AG04449 (cell line): ENCODE data around the gene TAF11L2.
"Not testable (repeated sequence)": the region's sequence is repeated elsewhere in the genome, so short reads cannot be mapped to it uniquely, and the experiment has no call there.

ENCODE experiments used
- CTCF ChIA-PET: fragments of 350-600 bp; formaldehyde crosslinking; extraction: SDS; loops from one replicate; lab custom pipeline; 2021; ENCODE audit warnings: antibody characterized with exemption; lab: Yijun Ruan, JAX
- POLR2A ChIA-PET: fragments of 400-600, 350-600 bp; formaldehyde crosslinking; extraction: SDS; loops from one replicate; lab custom pipeline; 2020; ENCODE audit warnings: antibody characterized with exemption, inconsistent platforms; lab: Yijun Ruan, JAX
- DNase-seq: peaks from one replicate; pipeline ENCODE4 v3.0.0-alpha.2; 2010; ENCODE audit warnings: low read depth, low spot score
- H3K4me3 ChIP-seq: 2 replicates; pipeline ENCODE4 v1.5.1; 2011; ENCODE audit warnings: low read depth, mild to moderate bottlenecking, control low read depth, low read length
- TF ChIP-seq, protein P1 (sequence below): IDR thresholded peaks from one replicate; pipeline ENCODE4 v1.5.1; 2011; ENCODE audit warnings: mild to moderate bottlenecking, moderate library complexity, low read length, control low read depth, inconsistent platforms; ENCODE audit not compliant: insufficient read depth; ENCODE audit errors: missing control alignments

The TAF11L2 gene

GRCh38 chr5:17497931-17498330 is at the start of gene TAF11L2:
Gene TAF11L2, plus strand, starts transcription at chr5:17498231.
- DNase-seq, H3K4me3 ChIP-seq, POLR2A ChIA-PET: not testable (repeated sequence)
- CTCF ChIA-PET: interaction anchor here (1.2 kb wide), 1 partner anchor 282 kb away, joined by 3 read pairs; no protein-coding TSS in a partner anchor

GRCh38 chr5:17448877-17449276 is 49.2 kb upstream of the TAF11L2 start:
- ChIA-PET CTCF (no interaction called here), POLR2A (no interaction called here)
- no peak for DNase-seq
- TF ChIP-seq, protein P1, sequence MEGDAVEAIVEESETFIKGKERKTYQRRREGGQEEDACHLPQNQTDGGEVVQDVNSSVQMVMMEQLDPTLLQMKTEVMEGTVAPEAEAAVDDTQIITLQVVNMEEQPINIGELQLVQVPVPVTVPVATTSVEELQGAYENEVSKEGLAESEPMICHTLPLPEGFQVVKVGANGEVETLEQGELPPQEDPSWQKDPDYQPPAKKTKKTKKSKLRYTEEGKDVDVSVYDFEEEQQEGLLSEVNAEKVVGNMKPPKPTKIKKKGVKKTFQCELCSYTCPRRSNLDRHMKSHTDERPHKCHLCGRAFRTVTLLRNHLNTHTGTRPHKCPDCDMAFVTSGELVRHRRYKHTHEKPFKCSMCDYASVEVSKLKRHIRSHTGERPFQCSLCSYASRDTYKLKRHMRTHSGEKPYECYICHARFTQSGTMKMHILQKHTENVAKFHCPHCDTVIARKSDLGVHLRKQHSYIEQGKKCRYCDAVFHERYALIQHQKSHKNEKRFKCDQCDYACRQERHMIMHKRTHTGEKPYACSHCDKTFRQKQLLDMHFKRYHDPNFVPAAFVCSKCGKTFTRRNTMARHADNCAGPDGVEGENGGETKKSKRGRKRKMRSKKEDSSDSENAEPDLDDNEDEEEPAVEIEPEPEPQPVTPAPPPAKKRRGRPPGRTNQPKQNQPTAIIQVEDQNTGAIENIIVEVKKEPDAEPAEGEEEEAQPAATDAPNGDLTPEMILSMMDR: no peak
- H3K4me3 ChIP-seq: no peak overlapping the region

GRCh38 chr5:17452936-17453335 is 45.1 kb upstream of the TAF11L2 start:
- H3K4me3 ChIP-seq: no peak overlapping the region
- DNase-seq: no peak
- TF ChIP-seq, protein P1: no peak
- ChIA-PET POLR2A (no interaction called here), CTCF (no interaction called here)

GRCh38 chr5:17455942-17456341 is 42.1 kb upstream of the TAF11L2 start:
- ChIA-PET POLR2A (no interaction called here), CTCF (no interaction called here)
- H3K4me3 ChIP-seq: no peak overlapping the region
- no peak for DNase-seq
- TF ChIP-seq, protein P1: no peak

GRCh38 chr5:17461793-17462192 is 36.2 kb upstream of the TAF11L2 start:
- TF ChIP-seq, protein P1: no peak
- no peak for DNase-seq
- ChIA-PET CTCF (no interaction called here), POLR2A (no interaction called here)
- no peak overlapping the region for H3K4me3 ChIP-seq

- POLR2A ChIA-PET: no interaction called here
- TF ChIP-seq, protein P1: no peak
- CTCF ChIA-PET: no interaction called here
- DNase-seq: no peak
- no peak overlapping the region for H3K4me3 ChIP-seq
Observed at GRCh38 chr5:17463653-17464052, 34.4 kb upstream of the TAF11L2 start.

GRCh38 chr5:17470064-17470463 is 28.0 kb upstream of the TAF11L2 start:
- CTCF ChIA-PET: no interaction called here
- no peak for DNase-seq
- POLR2A ChIA-PET: no interaction called here
- TF ChIP-seq, protein P1: no peak
- H3K4me3 ChIP-seq: no peak overlapping the region

GRCh38 chr5:17475064-17475463 is 23.0 kb upstream of the TAF11L2 start:
- H3K4me3 ChIP-seq, CTCF ChIA-PET, DNase-seq, POLR2A ChIA-PET: not testable (repeated sequence)
